ENCODE data around the gene FAM184A. TPM values are rescaled to one million over a fixed set of nuclear protein-coding genes. Genes with fewer than 3 reads are reported as not detected.

Gene FAM184A
- total and polyA plus RNA-seq, 8 donors = 1.8 to 6.4 (median 3.0) TPM

GRCh38 chr6:118982575-118982911, 95.9 kb downstream of the FAM184A start:
- Histone ChIP-seq H3K36me3 (no peaks in the 10 kb centered on the region), H3K4me1 (no peaks in the 10 kb centered on the region), H3K27me3 (no peaks in the 10 kb centered on the region), H3K9me3 (no peaks in the 10 kb centered on the region), H3K27ac (no peak overlapping the region), H3K4me3 (no peak overlapping the region)
- ATAC-seq (no peak), FAIRE-seq (no peak), DNase-seq (no peak)
- intact Hi-C loops (cut with DNase I) = loop anchor here in 1 of 3 donors (10.0 kb wide), 1 partner anchor 122 kb away; no protein-coding TSS in a partner anchor
- 84 to 85% methylated on average over 3 of the region's 3 CpGs for WGBS, 2 donors
- TF ChIP-seq CTCF (IDR thresholded peaks at IDR 0.05) = no peak

GRCh38 chr6:118981884-118982574, 96.4 kb downstream of the FAM184A start:
- no peaks in the 10 kb centered on the region for H3K27me3 ChIP-seq
- WGBS, 2 donors = 77 to 92% methylated on average over 6 of the region's 6 CpGs
- no peak for DNase-seq
- no peaks in the 10 kb centered on the region for H3K9me3 ChIP-seq
- no peak overlapping the region for H3K27ac ChIP-seq
- H3K4me1 ChIP-seq = no peaks in the 10 kb centered on the region
- intact Hi-C loops (cut with DNase I) = loop anchor here in 1 of 3 donors (10.0 kb wide), 1 partner anchor 123 kb away; no protein-coding TSS in a partner anchor
- ATAC-seq = no peak
- no peak overlapping the region for H3K4me3 ChIP-seq
- no peaks in the 10 kb centered on the region for H3K36me3 ChIP-seq
- TF ChIP-seq CTCF (IDR thresholded peaks at IDR 0.05) = no peak
- FAIRE-seq = no peak

GRCh38 chr6:118980063-118980462, 98.4 kb downstream of the FAM184A start:
- WGBS, 2 donors = 84 to 89% methylated on average over 5 of the region's 5 CpGs
- intact Hi-C loops (cut with DNase I) = loop anchor here in 1 of 3 donors (10.0 kb wide), 1 partner anchor 125 kb away; no protein-coding TSS in a partner anchor
- no peak overlapping the region for H3K4me3 ChIP-seq
- no peaks in the 10 kb centered on the region for H3K4me1 ChIP-seq
- DNase-seq = no peak
- no peak for ATAC-seq
- no peaks in the 10 kb centered on the region for H3K27me3 ChIP-seq
- H3K9me3 ChIP-seq = no peaks in the 10 kb centered on the region
- no peak for TF ChIP-seq CTCF (IDR thresholded peaks at IDR 0.05)
- no peak for FAIRE-seq
- H3K27ac ChIP-seq = no peak overlapping the region
- no peaks in the 10 kb centered on the region for H3K36me3 ChIP-seq

GRCh38 chr6:118974790-118975189, 103.7 kb downstream of the FAM184A start:
- H3K9me3 ChIP-seq = no peaks in the 10 kb centered on the region
- no peak overlapping the region for H3K27ac ChIP-seq
- no peaks in the 10 kb centered on the region for H3K36me3 ChIP-seq
- no peaks in the 10 kb centered on the region for H3K27me3 ChIP-seq
- DNase-seq (no peak), FAIRE-seq (no peak), ATAC-seq (no peak)
- no peaks in the 10 kb centered on the region for H3K4me1 ChIP-seq
- intact Hi-C loops (cut with DNase I) = no loop called here
- 77 to 81% methylated on average over 1 of the region's 1 CpG for WGBS, 2 donors
- no peak overlapping the region for H3K4me3 ChIP-seq
- TF ChIP-seq CTCF (IDR thresholded peaks at IDR 0.05) = no peak

- Histone ChIP-seq H3K4me1 (no peaks in the 10 kb centered on the region), H3K27me3 (no peaks in the 10 kb centered on the region), H3K36me3 (no peaks in the 10 kb centered on the region), H3K4me3 (no peak overlapping the region), H3K9me3 (no peaks in the 10 kb centered on the region), H3K27ac (no peak overlapping the region)
- TF ChIP-seq CTCF (IDR thresholded peaks at IDR 0.05) = no peak
- 96 to 97% methylated on average over 1 of the region's 1 CpG for WGBS, 2 donors
- intact Hi-C loops (cut with DNase I) = no loop called here
- no peak for ATAC-seq
- no peak for FAIRE-seq
- DNase-seq = no peak
These were observed 106.8 kb downstream of the FAM184A start for GRCh38 chr6:118971682-118972081.

Data from pancreas (tissue), 10 donors.